Vagina (tissue), 2 donors: Measurements from ENCODE around the gene YAP1. TPM values are rescaled to one million over a fixed set of nuclear protein-coding genes. Genes with fewer than 3 reads are reported as not detected.

Source experiments
- DNase-seq, 2 donors: peaks; one replicate each; pipeline ENCODE4 v3.0.0-alpha.2; 2017; ENCODE audit errors: extremely low spot score in 2 of 2
- H3K27ac ChIP-seq: fragments of 200-600 bp; sonication (generic); one replicate; pipeline ENCODE4 v1.5.1; 2019
- H3K27me3 ChIP-seq: fragments of 200-600 bp; sonication (generic); one replicate; pipeline ENCODE4 v1.5.1; 2019
- H3K36me3 ChIP-seq, 2 donors: fragments of 200-600 bp; sonication (generic); one replicate each; pipeline ENCODE4 v1.5.1; 2017 to 2019
- H3K4me1 ChIP-seq: fragments of 200-600 bp; sonication (generic); one replicate; pipeline ENCODE4 v1.5.1; 2019
- H3K4me3 ChIP-seq, 2 donors: fragments of 200-600 bp; sonication (generic); 1 replicate in 1 of 2; 2 replicates in 1 of 2; pipeline ENCODE4 v1.5.1; 2016 to 2019
- H3K9me3 ChIP-seq: fragments of 200-600 bp; sonication (generic); one replicate; pipeline ENCODE4 v1.5.1; 2019
- CTCF ChIP-seq, 3 experiments: fragments of 450-650 bp in 2 of 3; fragments of 200-600 bp in 1 of 3; sonication (generic) in 1 of 3; IDR thresholded peaks; one replicate each; pipeline ENCODE4 v1.5.1; 2017 to 2019; ENCODE audit warnings: antibody characterized with exemption in 3 of 3, mild to moderate bottlenecking in 2 of 3, moderate library complexity in 2 of 3
- POLR2A ChIP-seq, 2 donors: fragments of 450-650 bp; IDR thresholded peaks; one replicate each; pipeline ENCODE4 v1.6.1; 2017; ENCODE audit warnings: antibody characterized with exemption in 2 of 2, mild to moderate bottlenecking in 2 of 2, moderate library complexity in 2 of 2
- POLR2AphosphoS5 ChIP-seq, 2 donors: sonication (generic); formaldehyde crosslinking; IDR thresholded peaks; one replicate each; pipeline ENCODE4 v1.9.0; 2017; ENCODE audit warnings: antibody characterized with exemption in 2 of 2, mild to moderate bottlenecking in 2 of 2, low read depth in 1 of 2; ENCODE audit not compliant: insufficient read depth in 1 of 2
- intact Hi-C: fragments of 100-400 bp; cut with DNase I; formaldehyde crosslinking; loops from one replicate; pipeline ENCODE4 v1.15.1; 2023
- total RNA-seq: library from RNA; depleted of rRNA; stranded (reverse); fragments of >200 nt; gene quantifications from one replicate; pipeline ENCODE4 v1.2.3, GENCODE V29; 2016

YAP1 gene
- total RNA-seq, 1 donor from 2014 or later = 232 TPM

- Histone ChIP-seq H3K36me3 (no peaks in the 10 kb centered on the region), H3K4me3 (no peak overlapping the region), H3K4me1 (peaks cover 43% of the 10 kb centered on the region), H3K27me3 (no peaks in the 10 kb centered on the region), H3K27ac (peak overlapping the region; percentile 42), H3K9me3 (no peaks in the 10 kb centered on the region)
- TF ChIP-seq CTCF (IDR thresholded peaks at IDR 0.05) (no peak), POLR2A (IDR thresholded peaks at IDR 0.05) (no peak), POLR2AphosphoS5 (IDR thresholded peaks at IDR 0.05; ENCODE audit: insufficient read depth in 1 of 2, low read depth in 1 of 2) (no peak)
- no peak for DNase-seq
- intact Hi-C loops = no loop called here
Observed at GRCh38 chr11:102186551-102187191, 76.4 kb downstream of the YAP1 start.

- Histone ChIP-seq H3K36me3 (no peaks in the 10 kb centered on the region), H3K9me3 (no peaks in the 10 kb centered on the region), H3K4me3 (no peak overlapping the region), H3K4me1 (peaks cover 52% of the 10 kb centered on the region), H3K27me3 (no peaks in the 10 kb centered on the region), H3K27ac (peak overlapping the region; percentile 42)
- intact Hi-C loops = no loop called here
- DNase-seq = no peak
- TF ChIP-seq POLR2A (IDR thresholded peaks at IDR 0.05) = no peak
- no peak for TF ChIP-seq POLR2AphosphoS5 (IDR thresholded peaks at IDR 0.05; ENCODE audit: insufficient read depth in 1 of 2, low read depth in 1 of 2)
- no peak for TF ChIP-seq CTCF (IDR thresholded peaks at IDR 0.05)
Observed at GRCh38 chr11:102187416-102188151, 77.3 kb downstream of the YAP1 start.

GRCh38 chr11:102188488-102188887 is 78.2 kb downstream of the YAP1 start:
- no peak overlapping the region for H3K27ac ChIP-seq
- no peak for DNase-seq
- no peaks in the 10 kb centered on the region for H3K9me3 ChIP-seq
- intact Hi-C loops = no loop called here
- TF ChIP-seq POLR2AphosphoS5 (IDR thresholded peaks at IDR 0.05; ENCODE audit: insufficient read depth in 1 of 2, low read depth in 1 of 2) (no peak), CTCF (IDR thresholded peaks at IDR 0.05) (no peak), POLR2A (IDR thresholded peaks at IDR 0.05) (no peak)
- H3K27me3 ChIP-seq = no peaks in the 10 kb centered on the region
- peaks cover 52% of the 10 kb centered on the region for H3K4me1 ChIP-seq
- no peaks in the 10 kb centered on the region for H3K36me3 ChIP-seq
- no peak overlapping the region for H3K4me3 ChIP-seq

GRCh38 chr11:102191832-102192231 is 81.6 kb downstream of the YAP1 start:
- DNase-seq = no peak
- H3K27me3 ChIP-seq = no peaks in the 10 kb centered on the region
- TF ChIP-seq POLR2AphosphoS5 (IDR thresholded peaks at IDR 0.05; ENCODE audit: insufficient read depth in 1 of 2, low read depth in 1 of 2) (no peak), CTCF (IDR thresholded peaks at IDR 0.05) (no peak), POLR2A (IDR thresholded peaks at IDR 0.05) (no peak)

More at GRCh38 chr11:102191832-102192231, 81.6 kb downstream of the YAP1 start:
- Histone ChIP-seq H3K36me3 (no peaks in the 10 kb centered on the region), H3K4me1 (peaks cover 50% of the 10 kb centered on the region), H3K27ac (no peak overlapping the region), H3K4me3 (no peak overlapping the region), H3K9me3 (no peaks in the 10 kb centered on the region)
- intact Hi-C loops = no loop called here
